ENCODE measurements around the gene IGSF11.

DNA sequence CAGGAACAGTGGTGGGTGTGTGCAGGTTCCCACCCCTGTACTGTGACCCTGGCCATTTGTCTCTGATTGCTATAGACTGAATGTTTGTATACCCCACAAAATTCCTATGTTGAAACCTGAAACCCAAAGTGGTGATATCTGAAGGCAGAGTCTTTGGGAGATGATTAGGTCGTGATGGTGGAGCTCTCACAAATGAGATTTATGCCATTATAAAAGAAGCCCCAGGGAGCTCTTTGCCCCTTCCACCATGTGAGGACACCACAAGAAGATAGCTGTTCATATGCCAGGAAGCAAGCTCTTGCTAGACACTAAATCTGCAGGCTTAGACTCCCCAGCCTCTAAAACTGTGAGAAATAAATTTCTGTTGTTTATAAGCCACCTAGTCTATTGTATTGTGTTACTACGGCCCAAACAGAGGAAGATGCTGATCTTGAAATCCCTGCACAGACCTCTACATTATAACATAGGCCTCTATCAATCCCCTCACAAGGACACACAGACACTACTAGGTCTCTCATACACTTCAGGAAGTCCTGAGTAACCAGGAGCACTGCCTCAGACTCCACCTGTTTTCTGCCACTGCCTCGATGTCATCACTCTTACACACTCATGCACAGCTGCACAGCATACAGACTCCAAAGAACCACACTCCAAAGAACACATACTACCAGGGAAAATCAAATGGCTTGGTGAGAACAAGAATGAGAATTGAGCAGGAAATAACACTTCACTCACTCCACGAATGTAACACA, 14.7 kb downstream of the IGSF11 start:
- TF ChIP-seq, protein P1, sequence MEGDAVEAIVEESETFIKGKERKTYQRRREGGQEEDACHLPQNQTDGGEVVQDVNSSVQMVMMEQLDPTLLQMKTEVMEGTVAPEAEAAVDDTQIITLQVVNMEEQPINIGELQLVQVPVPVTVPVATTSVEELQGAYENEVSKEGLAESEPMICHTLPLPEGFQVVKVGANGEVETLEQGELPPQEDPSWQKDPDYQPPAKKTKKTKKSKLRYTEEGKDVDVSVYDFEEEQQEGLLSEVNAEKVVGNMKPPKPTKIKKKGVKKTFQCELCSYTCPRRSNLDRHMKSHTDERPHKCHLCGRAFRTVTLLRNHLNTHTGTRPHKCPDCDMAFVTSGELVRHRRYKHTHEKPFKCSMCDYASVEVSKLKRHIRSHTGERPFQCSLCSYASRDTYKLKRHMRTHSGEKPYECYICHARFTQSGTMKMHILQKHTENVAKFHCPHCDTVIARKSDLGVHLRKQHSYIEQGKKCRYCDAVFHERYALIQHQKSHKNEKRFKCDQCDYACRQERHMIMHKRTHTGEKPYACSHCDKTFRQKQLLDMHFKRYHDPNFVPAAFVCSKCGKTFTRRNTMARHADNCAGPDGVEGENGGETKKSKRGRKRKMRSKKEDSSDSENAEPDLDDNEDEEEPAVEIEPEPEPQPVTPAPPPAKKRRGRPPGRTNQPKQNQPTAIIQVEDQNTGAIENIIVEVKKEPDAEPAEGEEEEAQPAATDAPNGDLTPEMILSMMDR (conservative IDR thresholded peaks at IDR 0.05; ENCODE audit: low read depth, low read length) = no peak
- no peak for TF ChIP-seq EZH2 (IDR thresholded peaks at IDR 0.05; ENCODE audit: low read length, unreplicated experiment)
